Ureter (tissue), 1 donor: ENCODE data around the gene FAP. TPM values are rescaled to one million over a fixed set of nuclear protein-coding genes. Genes with fewer than 3 reads are reported as not detected.

ENCODE experiments used
- DNase-seq: peaks from one replicate; pipeline ENCODE4 v3.0.0-alpha.2; 2020; ENCODE audit warnings: low spot score
- total RNA-seq: library from RNA; stranded (reverse); gene quantifications from one replicate; pipeline ENCODE4 v1.2.4, GENCODE V29; 2023
- donor health status: DM: yes; HTN: yes; CAD: no.

FAP gene
- total RNA-seq, 1 donor from 2014 or later, result 3.0 TPM

- no peak for DNase-seq
Observed at GRCh38 chr2:162126111-162126519, 117.1 kb downstream of the FAP start.

DNA sequence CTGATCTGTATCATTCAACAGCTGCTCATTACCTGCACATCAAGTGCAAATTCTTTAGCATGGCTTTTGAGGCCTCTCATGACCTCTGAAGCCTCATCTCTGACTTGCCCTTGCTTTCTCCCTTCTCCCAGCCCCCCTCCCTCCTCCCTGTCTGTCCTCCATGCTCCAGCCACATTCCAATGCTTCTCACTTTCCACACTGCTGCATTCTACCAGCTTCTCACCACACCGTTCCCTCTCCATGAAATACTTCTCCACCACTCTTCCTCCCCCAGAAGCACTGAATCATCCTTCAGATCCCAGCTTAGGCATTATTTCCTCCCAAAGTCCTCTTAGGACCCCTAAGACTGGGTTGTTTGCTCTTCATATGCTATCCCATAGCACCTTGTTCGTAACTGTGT, 118.1 kb downstream of the FAP start:
- no peak for DNase-seq

- no peak for DNase-seq
Observed at GRCh38 chr2:162123806-162124758, 119.2 kb downstream of the FAP start.

Other genes with a start within 250 kb of the FAP start
- gene DPP4, start 169.2 kb downstream of the FAP start, total RNA-seq, result 2.1 TPM
- gene GCG, start 91.2 kb downstream of the FAP start, total RNA-seq, result not detected
- 15.2 TPM for gene IFIH1, start 75.2 kb upstream of the FAP start, total RNA-seq
- 27.5 TPM for gene GCA, start 100.7 kb upstream of the FAP start, total RNA-seq